Transverse colon (tissue), 4 donors: ENCODE results near the gene OSM.

Experiments used
- CTCF ChIP-seq, 5 experiments: fragments of 200-600 bp in 3 of 5; fragments of 450-650 bp in 2 of 5; sonication (generic) in 3 of 5; IDR thresholded peaks; 1 replicate in 2 of 5; 2 replicates in 3 of 5; pipeline ENCODE4 v1.5.1; 2016 to 2017; ENCODE audit warnings: antibody characterized with exemption in 5 of 5, inconsistent platforms in 3 of 5, mild to moderate bottlenecking in 2 of 5, moderate library complexity in 1 of 5
- EP300 ChIP-seq: sonication (generic); formaldehyde crosslinking; IDR thresholded peaks from one replicate; pipeline ENCODE4 v1.6.1; 2017; ENCODE audit warnings: antibody characterized with exemption, low read depth
- POLR2A ChIP-seq: fragments of 450-650 bp; IDR thresholded peaks from one replicate; pipeline ENCODE4 v1.6.1; 2016; ENCODE audit warnings: antibody characterized with exemption, mild to moderate bottlenecking, moderate library complexity
- POLR2AphosphoS5 ChIP-seq, 3 donors: sonication (generic); formaldehyde crosslinking; IDR thresholded peaks; one replicate each; pipeline ENCODE4 v1.6.1; 2016; ENCODE audit warnings: antibody characterized with exemption in 3 of 3

GRCh38 chr22:30282616-30283046 lies 16.0 kb upstream of the OSM start:
- no peak for TF ChIP-seq POLR2A
- no peak for TF ChIP-seq CTCF (IDR thresholded peaks at IDR 0.05)
- TF ChIP-seq EP300: no peak
- TF ChIP-seq POLR2AphosphoS5 (IDR thresholded peaks at IDR 0.05): no peak
